GM12878 (cell line): Measurements from ENCODE around the gene THBS1. TPM values are rescaled to one million over a fixed set of nuclear protein-coding genes. Genes with fewer than 3 reads are reported as not detected.

Experiments used
- BCL3 ChIP-seq: IDR thresholded peaks from 2 replicates; pipeline ENCODE4 v1.6.1; 2011; ENCODE audit warnings: borderline replicate concordance, low read depth, mild to moderate bottlenecking, moderate library complexity, low read length; ENCODE audit not compliant: insufficient read depth, poor library complexity, severe bottlenecking
- KDM1A ChIP-seq: fragments of 200-600 bp; sonication (generic); IDR thresholded peaks from 2 replicates; pipeline ENCODE4 v1.6.1; 2016; ENCODE audit warnings: borderline replicate concordance
- NR2C1 ChIP-seq: fragments of 450-650 bp; IDR thresholded peaks from 2 replicates; pipeline ENCODE4 v1.6.1; 2017; ENCODE audit warnings: antibody characterized with exemption, mild to moderate bottlenecking, moderate library complexity
- polyA plus RNA-seq, 11 experiments: library from polyadenylated mRNA; depleted of rRNA in 4 of 11; unstranded in 6 of 11; stranded (reverse) in 5 of 11; fragments of >200 nt; fragmentation: Nextera tagmentation in 4 of 11; fragmentation: Illumina TruSeq in 1 of 11; extraction: Ambion mirVana in 4 of 11; extraction: Trizol in 1 of 11; gene quantifications; 1 replicate in 1 of 11; 2 replicates in 10 of 11; pipeline versions ENCODE4 v1.2.1 to v1.2.3, GENCODE V29; 2011 to 2016; ENCODE audit warnings: inconsistent platforms in 2 of 11, missing spikeins in 2 of 11, low read depth in 1 of 11
- total RNA-seq, 4 experiments: library from RNA; depleted of rRNA in 3 of 4; stranded (reverse); fragments of >200 nt in 3 of 4; fragmentation: Illumina TruSeq in 1 of 4; extraction: Trizol in 1 of 4; gene quantifications; 2 replicates each; pipeline versions ENCODE4 v1.2.1 to v1.2.3, GENCODE V29; 2013 to 2021
- TF ChIP-seq, protein P1 (sequence below): fragments of 450-650 bp; IDR thresholded peaks from 2 replicates; pipeline ENCODE4 v1.6.1; 2018; ENCODE audit warnings: mild to moderate bottlenecking, low read depth, moderate library complexity; ENCODE audit not compliant: partially characterized antibody

THBS1 gene
- total and polyA plus RNA-seq, 10 of the 15 experiments (the other 5 are each of a cell fraction or from before 2014, with no cell fraction given), result under 0.01 to 1.5 (median 0.23) TPM; not detected in 3

DNA sequence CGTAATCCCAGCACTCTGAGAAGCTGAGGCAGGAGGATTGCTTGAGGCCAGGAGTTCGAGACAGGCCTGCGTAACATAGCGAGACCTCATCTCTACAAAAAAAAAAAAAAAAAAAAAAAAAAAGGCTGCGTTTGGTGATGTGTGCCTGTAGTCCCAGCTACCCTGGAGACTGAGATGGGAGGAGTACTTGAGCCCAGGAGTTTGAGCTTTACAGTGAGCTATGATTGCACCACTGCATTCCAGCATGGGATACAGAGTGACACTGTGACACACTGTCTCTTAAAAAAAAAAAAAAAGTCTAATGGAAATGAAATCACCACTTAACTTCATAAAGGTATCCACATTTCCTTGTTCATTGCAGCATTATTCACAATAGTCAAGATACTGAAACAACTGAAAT is 65.5 kb downstream of the THBS1 start (continued):
- TF ChIP-seq, protein P1, sequence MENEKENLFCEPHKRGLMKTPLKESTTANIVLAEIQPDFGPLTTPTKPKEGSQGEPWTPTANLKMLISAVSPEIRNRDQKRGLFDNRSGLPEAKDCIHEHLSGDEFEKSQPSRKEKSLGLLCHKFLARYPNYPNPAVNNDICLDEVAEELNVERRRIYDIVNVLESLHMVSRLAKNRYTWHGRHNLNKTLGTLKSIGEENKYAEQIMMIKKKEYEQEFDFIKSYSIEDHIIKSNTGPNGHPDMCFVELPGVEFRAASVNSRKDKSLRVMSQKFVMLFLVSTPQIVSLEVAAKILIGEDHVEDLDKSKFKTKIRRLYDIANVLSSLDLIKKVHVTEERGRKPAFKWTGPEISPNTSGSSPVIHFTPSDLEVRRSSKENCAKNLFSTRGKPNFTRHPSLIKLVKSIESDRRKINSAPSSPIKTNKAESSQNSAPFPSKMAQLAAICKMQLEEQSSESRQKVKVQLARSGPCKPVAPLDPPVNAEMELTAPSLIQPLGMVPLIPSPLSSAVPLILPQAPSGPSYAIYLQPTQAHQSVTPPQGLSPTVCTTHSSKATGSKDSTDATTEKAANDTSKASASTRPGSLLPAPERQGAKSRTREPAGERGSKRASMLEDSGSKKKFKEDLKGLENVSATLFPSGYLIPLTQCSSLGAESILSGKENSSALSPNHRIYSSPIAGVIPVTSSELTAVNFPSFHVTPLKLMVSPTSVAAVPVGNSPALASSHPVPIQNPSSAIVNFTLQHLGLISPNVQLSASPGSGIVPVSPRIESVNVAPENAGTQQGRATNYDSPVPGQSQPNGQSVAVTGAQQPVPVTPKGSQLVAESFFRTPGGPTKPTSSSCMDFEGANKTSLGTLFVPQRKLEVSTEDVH, result no peak
- TF ChIP-seq KDM1A, result no peak
- TF ChIP-seq NR2C1, result no peak
- no peak for TF ChIP-seq BCL3

Other genes starting within 250 kb of the THBS1 start
- gene FSIP1, start 201.8 kb downstream of the THBS1 start, total RNA-seq (2014; rRNA removed), result 0.34 and 0.44 TPM in 2 replicates
- gene FSIP1, start 201.8 kb downstream of the THBS1 start, total RNA-seq (2014; rRNA removed; fragmentation: Illumina TruSeq; extraction: Trizol), result 0.55 and 0.67 TPM in 2 replicates
- gene FSIP1, start 201.8 kb downstream of the THBS1 start, total RNA-seq (2021), result 0.36 and 0.43 TPM in 2 replicates
- gene FSIP1, start 201.8 kb downstream of the THBS1 start, polyA plus RNA-seq (2011; rRNA removed), result 0.19 and 0.27 TPM in 2 replicates
- 0.27 and 0.37 TPM in 2 replicates for gene FSIP1, start 201.8 kb downstream of the THBS1 start, polyA plus RNA-seq (2014; fragmentation: Illumina TruSeq; extraction: Trizol)
- under 1 TPM; 0.15 to 0.27 TPM for gene FSIP1, start 201.8 kb downstream of the THBS1 start, polyA plus RNA-seq (2014; fragmentation: Nextera tagmentation; extraction: Ambion mirVana)
- gene FSIP1, start 201.8 kb downstream of the THBS1 start, polyA plus RNA-seq (2014; rRNA removed), result 0.14 and 0.15 TPM in 2 replicates
- under 1 TPM; 0.38 to 0.59 TPM for gene FSIP1, start 201.8 kb downstream of the THBS1 start, polyA plus RNA-seq (2016; fragmentation: Nextera tagmentation; extraction: Ambion mirVana)